GM12878 (cell line): ENCODE measurements around the gene PCCA. TPM values are rescaled to one million over a fixed set of nuclear protein-coding genes. Genes with fewer than 3 reads are reported as not detected.

Experiments used
- ATAC-seq: fragments of 200-7000 bp; cut with Tn5 transposase; 3 replicates; pipeline ENCODE4 v1.9.1; 2020; ENCODE audit warnings: mild to moderate bottlenecking, moderate library complexity
- BruUV-seq: library from RNA; stranded (reverse); fragments of 400-500 nt; replicated peaks from 2 replicates; lab custom pipeline; 2021; lab: Mats Ljungman, UMichigan
- CTCF ChIA-PET: fragments of 300-600 bp; sonication (Branson Sonifier 250); formaldehyde crosslinking; extraction: SDS; loops from one replicate; lab custom pipeline; 2021; ENCODE audit warnings: inconsistent platforms; lab: Yijun Ruan, JAX
- POLR2A ChIA-PET: fragments of 350-600 bp; formaldehyde crosslinking; extraction: SDS; loops from one replicate; lab custom pipeline; 2021; ENCODE audit warnings: inconsistent platforms; lab: Charles Lee
- RAD21 ChIA-PET: fragments of 300-600 bp; sonication (Branson Sonifier 250); formaldehyde crosslinking; loops from one replicate; lab custom pipeline; 2023; ENCODE audit warnings: antibody characterized with exemption; ENCODE audit not compliant: unreplicated experiment; lab: Charles Lee
- SMC1A ChIA-PET: fragments of 300-600 bp; sonication (Branson Sonifier 250); formaldehyde crosslinking; loops from one replicate; lab custom pipeline; 2023; ENCODE audit not compliant: unreplicated experiment, uncharacterized antibody; lab: Charles Lee
- DNase-seq: peaks from one replicate; pipeline ENCODE4 v3.0.0-alpha.2; 2011; ENCODE audit warnings: low read depth, low spot score
- FAIRE-seq: peaks from 3 replicates; lab custom pipeline; 2011; peaks lifted over from hg19 to GRCh38; lab: Jason Lieb, UNC
- H2AFZ ChIP-seq: 2 replicates; pipeline ENCODE4 v1.6.0; 2011; ENCODE audit warnings: low read depth, low read length, control low read depth; ENCODE audit not compliant: control insufficient read depth
- H3K27ac ChIP-seq: 2 replicates; pipeline ENCODE4 v1.5.1; 2011; ENCODE audit warnings: control low read depth; ENCODE audit not compliant: control insufficient read depth, insufficient read depth
- H3K27me3 ChIP-seq, 2 experiments: replicated peaks in 1 of 2; 2 replicates each; pipeline versions ENCODE4 v1.6.0 to v1.6.1; 2011; ENCODE audit warnings: low read length in 1 of 2; ENCODE audit not compliant: control insufficient read depth in 2 of 2, insufficient read depth in 2 of 2
- H3K36me3 ChIP-seq, 2 experiments: 2 replicates each; pipeline ENCODE4 v1.5.1; 2011; ENCODE audit warnings: low read length in 1 of 2; ENCODE audit not compliant: control insufficient read depth in 2 of 2, insufficient read depth in 2 of 2
- H3K4me1 ChIP-seq: 2 replicates; pipeline ENCODE4 v1.6.1; 2011; ENCODE audit warnings: mild to moderate bottlenecking, low read length, moderate library complexity, mixed read lengths; ENCODE audit not compliant: control insufficient read depth, insufficient read depth
- H3K4me2 ChIP-seq: 2 replicates; pipeline ENCODE4 v1.6.0; 2011; ENCODE audit warnings: control low read depth; ENCODE audit not compliant: control insufficient read depth, insufficient read depth
- H3K4me3 ChIP-seq: fragments of 200-600 bp; sonication (generic); 2 replicates; pipeline ENCODE4 v1.5.1; 2016
- H3K79me2 ChIP-seq: 2 replicates; pipeline ENCODE4 v1.6.0; 2011; ENCODE audit warnings: low read length; ENCODE audit not compliant: control insufficient read depth, insufficient read depth
- H3K9ac ChIP-seq: 2 replicates; pipeline ENCODE4 v1.8.0; 2011; ENCODE audit warnings: low read length, control low read depth, mixed read lengths; ENCODE audit not compliant: control insufficient read depth, insufficient read depth
- H3K9me3 ChIP-seq: replicated peaks from 3 replicates; pipeline ENCODE4 v1.5.1; 2011; ENCODE audit warnings: mild to moderate bottlenecking, low read length; ENCODE audit not compliant: control insufficient read depth, insufficient read depth
- H4K20me1 ChIP-seq: 2 replicates; pipeline ENCODE4 v1.6.0; 2011; ENCODE audit not compliant: control insufficient read depth, insufficient read depth
- ATF2 ChIP-seq: IDR thresholded peaks from 2 replicates; pipeline ENCODE4 v1.6.1; 2012; ENCODE audit warnings: low read length, inconsistent platforms
- BACH1 ChIP-seq: fragments of 450-650 bp; IDR thresholded peaks from 2 replicates; pipeline ENCODE4 v1.6.1; 2017; ENCODE audit warnings: mild to moderate bottlenecking, borderline replicate concordance
- BCLAF1 ChIP-seq: fragments of 450-650 bp; IDR thresholded peaks from 2 replicates; pipeline ENCODE4 v1.6.1; 2017; ENCODE audit warnings: antibody characterized with exemption, mild to moderate bottlenecking, moderate library complexity
- EZH2 ChIP-seq: IDR thresholded peaks from 2 replicates; pipeline ENCODE4 v1.6.1; 2012; ENCODE audit warnings: low read depth, mild to moderate bottlenecking, control low read depth, inconsistent platforms, low read length, borderline replicate concordance; ENCODE audit not compliant: control insufficient read depth
- IKZF2 ChIP-seq, 2 experiments: fragments of 450-650 bp; IDR thresholded peaks; 2 replicates each; pipeline ENCODE4 v1.6.1; 2017; ENCODE audit warnings: mild to moderate bottlenecking in 2 of 2, moderate library complexity in 2 of 2
- JUND ChIP-seq: IDR thresholded peaks from 2 replicates; pipeline ENCODE4 v1.6.1; 2012; ENCODE audit warnings: low read depth, mild to moderate bottlenecking, low read length, improper control_type of control experiment, moderate library complexity
- MLLT1 ChIP-seq: fragments of 450-650 bp; IDR thresholded peaks from 2 replicates; pipeline ENCODE4 v1.6.1; 2016; ENCODE audit warnings: mild to moderate bottlenecking
- MXI1 ChIP-seq: fragments of 150-350 bp; IDR thresholded peaks from 2 replicates; pipeline ENCODE4 v1.6.1; 2011; ENCODE audit warnings: low read depth, mild to moderate bottlenecking, inconsistent platforms, low read length, improper control_type of control experiment
- NFXL1 ChIP-seq: fragments of 450-650 bp; IDR thresholded peaks from 2 replicates; pipeline ENCODE4 v1.6.1; 2017; ENCODE audit warnings: antibody characterized with exemption, mild to moderate bottlenecking, borderline replicate concordance
- RELA ChIP-seq: fragments of 450-650 bp; IDR thresholded peaks from 2 replicates; pipeline ENCODE4 v1.8.0; 2014; ENCODE audit warnings: borderline replicate concordance; ENCODE audit not compliant: partially characterized antibody
- RUNX3 ChIP-seq: IDR thresholded peaks from 2 replicates; pipeline ENCODE4 v1.6.1; 2012; ENCODE audit warnings: low read length, inconsistent platforms
- SMC3 ChIP-seq: IDR thresholded peaks from 2 replicates; pipeline ENCODE4 v1.6.1; 2011; ENCODE audit warnings: low read length, improper control_type of control experiment, borderline replicate concordance
- SPI1 ChIP-seq: IDR thresholded peaks from 2 replicates; pipeline ENCODE4 v1.6.1; 2011; ENCODE audit warnings: low read depth, mild to moderate bottlenecking, low read length, moderate library complexity, borderline replicate concordance; ENCODE audit not compliant: insufficient read depth
- ZNF592 ChIP-seq: fragments of 450-650 bp; IDR thresholded peaks from 2 replicates; pipeline ENCODE4 v1.6.1; 2017; ENCODE audit warnings: mild to moderate bottlenecking, moderate library complexity
- WGBS: methylation state at CpG from one replicate; pipeline ENCODE4 v1.1.6; 2016; ENCODE audit warnings: low lambda C conversion rate; ENCODE audit not compliant: insufficient replicate concordance, insufficient coverage; ENCODE audit errors: missing lambda C conversion rate; 5-methylcytosine and 5-hydroxymethylcytosine counted together
- in situ Hi-C: fragments of 300-500 bp; cut with MboI; formaldehyde crosslinking; loops from 9 replicates; pipeline ENCODE4 v1.14.3; 2018; ENCODE audit warnings: mixed read lengths
- intact Hi-C: fragments of 100-400 bp; cut with micrococcal nuclease; formaldehyde crosslinking; loops from one replicate; pipeline ENCODE4 v1.14.2; 2022; ENCODE audit not compliant: unreplicated experiment
- polyA plus RNA-seq, 11 experiments: library from polyadenylated mRNA; depleted of rRNA in 4 of 11; unstranded in 6 of 11; stranded (reverse) in 5 of 11; fragments of >200 nt; fragmentation: Nextera tagmentation in 4 of 11; fragmentation: Illumina TruSeq in 1 of 11; extraction: Ambion mirVana in 4 of 11; extraction: Trizol in 1 of 11; gene quantifications; 1 replicate in 1 of 11; 2 replicates in 10 of 11; pipeline versions ENCODE4 v1.2.1 to v1.2.3, GENCODE V29; 2011 to 2016; ENCODE audit warnings: inconsistent platforms in 2 of 11, missing spikeins in 2 of 11, low read depth in 1 of 11
- total RNA-seq, 4 experiments: library from RNA; depleted of rRNA in 3 of 4; stranded (reverse); fragments of >200 nt in 3 of 4; fragmentation: Illumina TruSeq in 1 of 4; extraction: Trizol in 1 of 4; gene quantifications; 2 replicates each; pipeline versions ENCODE4 v1.2.1 to v1.2.3, GENCODE V29; 2013 to 2021

The PCCA gene
- total and polyA plus RNA-seq, 10 of the 15 experiments (the other 5 are each of a cell fraction or from before 2014, with no cell fraction given): 5.9 to 18.2 (median 12.4) TPM

- peak overlapping the region; percentile 15 for H3K27ac ChIP-seq
- no peak overlapping the region for H3K4me3 ChIP-seq
- intact Hi-C loops: loop anchor here (1.0 kb wide), 1 partner anchor 46 kb away; no protein-coding TSS in a partner anchor
- ChIA-PET RAD21 (interaction anchor here (0.6 kb wide), 1 partner anchor 626 kb away, joined by 3 read pairs; no protein-coding TSS in a partner anchor), CTCF (no interaction called here)
- ATAC-seq: peak; percentile 80
- no peaks in the 10 kb centered on the region for H3K9me3 ChIP-seq
- H2AFZ ChIP-seq: peak overlapping the region; percentile 79
- no peak for TF ChIP-seq RELA
- peak; percentile 32; the same call in 1 of the 2 replicates for TF ChIP-seq RUNX3
- peak; percentile 72; the same call in 1 of the 2 replicates for TF ChIP-seq SPI1
- TF ChIP-seq ATF2: no peak
- TF ChIP-seq JUND: no peak
- no peak for TF ChIP-seq BACH1
- no peak for TF ChIP-seq MXI1
- TF ChIP-seq NFXL1: no peak
- TF ChIP-seq SMC3: no peak
- no peak for TF ChIP-seq IKZF2 (IDR thresholded peaks at IDR 0.05)
- TF ChIP-seq BCLAF1: no peak
- no peak for TF ChIP-seq ZNF592
- TF ChIP-seq EZH2: no peak
- TF ChIP-seq MLLT1: no peak
- TF ChIP-seq, all 136 proteins: peak for 2
- FAIRE-seq (no peak), DNase-seq (peak; percentile 34)
- ChIA-PET SMC1A (interaction anchor here (1.2 to 1.4 kb wide), 2 partner anchors 13 to 40 kb away, joined by 3 to 5 read pairs; no protein-coding TSS in a partner anchor), POLR2A (interaction anchor here (1.0 kb wide), 1 partner anchor 9 kb away, joined by 5 read pairs; no protein-coding TSS in a partner anchor)
- Histone ChIP-seq H4K20me1 (no peaks in the 10 kb centered on the region), H3K9ac (no peak overlapping the region), H3K27me3 (no peaks in the 10 kb centered on the region), H3K4me2 (no peak overlapping the region), H3K79me2 (no peaks in the 10 kb centered on the region), H3K4me1 (peaks cover 11% of the 10 kb centered on the region), H3K36me3 (no peaks in the 10 kb centered on the region)
- WGBS: 0% methylated on average over 2 of the region's 2 CpGs
- in situ Hi-C loops: no loop called here
- BruUV-seq: no TSS peak
Measured at GRCh38 chr13:100129605-100130004, 40.7 kb downstream of the PCCA start.
